H9 (cell line): ENCODE results near the gene ARHGAP4. TPM values are rescaled to one million over a fixed set of nuclear protein-coding genes. Genes with fewer than 3 reads are reported as not detected.
A peak's percentile ranks its signal among the peaks of the same experiment; 100 is the strongest.

Source experiments
- DNase-seq: peaks from one replicate; pipeline ENCODE4 v3.0.0-alpha.2; 2017
- H2AFZ ChIP-seq: one replicate; pipeline ENCODE4 v1.6.1; 2013; ENCODE audit warnings: mild to moderate bottlenecking, low read length, control low read depth, moderate library complexity
- H2AK5ac ChIP-seq: 2 replicates; pipeline ENCODE4 v1.6.1; 2013; ENCODE audit warnings: low read length, control low read depth, mixed read lengths; ENCODE audit not compliant: insufficient read length
- H2BK120ac ChIP-seq: one replicate; pipeline ENCODE4 v1.6.1; 2013; ENCODE audit warnings: low read depth, mild to moderate bottlenecking, low read length, control low read depth, inconsistent platforms; ENCODE audit not compliant: poor library complexity, severe bottlenecking
- H2BK12ac ChIP-seq: 2 replicates; pipeline ENCODE4 v1.6.1; 2013; ENCODE audit warnings: low read length, control low read depth, mixed read lengths, low read depth; ENCODE audit not compliant: insufficient read length
- H2BK15ac ChIP-seq: 2 replicates; pipeline ENCODE4 v1.6.1; 2013; ENCODE audit warnings: low read depth, low read length, control low read depth
- H2BK20ac ChIP-seq: one replicate; pipeline ENCODE4 v1.6.1; 2013; ENCODE audit warnings: low read depth, mild to moderate bottlenecking, low read length, control low read depth, inconsistent platforms; ENCODE audit not compliant: poor library complexity, severe bottlenecking
- H2BK5ac ChIP-seq: 2 replicates; pipeline ENCODE4 v1.6.1; 2013; ENCODE audit warnings: low read length, control low read depth, mixed read lengths; ENCODE audit not compliant: insufficient read length
- H3K14ac ChIP-seq: 2 replicates; pipeline ENCODE4 v1.6.1; 2013; ENCODE audit warnings: low read length, control low read depth; ENCODE audit not compliant: insufficient read depth
- H3K18ac ChIP-seq: 2 replicates; pipeline ENCODE4 v1.6.1; 2013; ENCODE audit warnings: low read depth, mild to moderate bottlenecking, mixed read lengths, low read length, control low read depth; ENCODE audit not compliant: insufficient read length
- H3K23ac ChIP-seq: 2 replicates; pipeline ENCODE4 v1.6.1; 2013; ENCODE audit warnings: low read length, control low read depth, mixed read lengths, low read depth; ENCODE audit not compliant: insufficient read length
- H3K23me2 ChIP-seq: 2 replicates; pipeline ENCODE4 v1.6.1; 2013; ENCODE audit warnings: low read depth, mild to moderate bottlenecking, mixed read lengths, low read length, control low read depth; ENCODE audit not compliant: insufficient read length, poor library complexity, severe bottlenecking
- H3K27ac ChIP-seq: 2 replicates; pipeline ENCODE4 v1.5.1; 2013; ENCODE audit warnings: low read length, control low read depth, mixed read lengths, low read depth; ENCODE audit not compliant: insufficient read length
- H3K27me3 ChIP-seq: 2 replicates; pipeline ENCODE4 v1.6.1; 2013; ENCODE audit warnings: low read length, control low read depth, inconsistent platforms; ENCODE audit not compliant: insufficient read depth
- H3K4ac ChIP-seq: 2 replicates; pipeline ENCODE4 v1.6.1; 2013; ENCODE audit warnings: low read depth, mild to moderate bottlenecking, control low read depth, inconsistent platforms, low read length, moderate library complexity
- H3K4me1 ChIP-seq: 2 replicates; pipeline ENCODE4 v1.6.1; 2013; ENCODE audit warnings: low read length, control low read depth, inconsistent platforms; ENCODE audit not compliant: insufficient read depth
- H3K4me2 ChIP-seq: 2 replicates; pipeline ENCODE4 v1.6.1; 2013; ENCODE audit warnings: low read length, control low read depth, mixed read lengths; ENCODE audit not compliant: insufficient read length, insufficient read depth
- H3K56ac ChIP-seq: 2 replicates; pipeline ENCODE4 v1.6.1; 2013; ENCODE audit warnings: low read depth, mild to moderate bottlenecking, mixed read lengths, low read length, control low read depth; ENCODE audit not compliant: insufficient read length
- H3K79me1 ChIP-seq: 2 replicates; pipeline ENCODE4 v1.6.1; 2013; ENCODE audit warnings: low read depth, mild to moderate bottlenecking, moderate library complexity, low read length, control low read depth, inconsistent platforms; ENCODE audit not compliant: insufficient read depth, poor library complexity, severe bottlenecking
- H3K79me2 ChIP-seq: 2 replicates; pipeline ENCODE4 v1.6.1; 2013; ENCODE audit warnings: low read length, control low read depth, inconsistent platforms; ENCODE audit not compliant: insufficient read depth
- H3K9ac ChIP-seq: 2 replicates; pipeline ENCODE4 v1.6.1; 2013; ENCODE audit warnings: low read length, control low read depth, mixed read lengths; ENCODE audit not compliant: insufficient read length; ENCODE audit errors: extremely low read depth
- H3K9me3 ChIP-seq: one replicate; pipeline ENCODE4 v1.6.1; 2013; ENCODE audit warnings: low read depth, low read length, inconsistent platforms; ENCODE audit not compliant: control insufficient read depth
- H3T11ph ChIP-seq: one replicate; pipeline ENCODE4 v1.6.1; 2013; ENCODE audit warnings: mild to moderate bottlenecking, low read length, control low read depth, inconsistent platforms
- H4K20me1 ChIP-seq: one replicate; pipeline ENCODE4 v1.6.1; 2013; ENCODE audit not compliant: control insufficient read depth, insufficient read length, insufficient read depth
- H4K5ac ChIP-seq: 2 replicates; pipeline ENCODE4 v1.6.1; 2013; ENCODE audit warnings: low read depth, mild to moderate bottlenecking, mixed read lengths, low read length, control low read depth; ENCODE audit not compliant: insufficient read length
- H4K8ac ChIP-seq: replicated peaks from 2 replicates; pipeline ENCODE4 v1.6.1; 2013; ENCODE audit warnings: low read length, control low read depth, mixed read lengths, low read depth; ENCODE audit not compliant: insufficient read length
- H4K91ac ChIP-seq: 2 replicates; pipeline ENCODE4 v1.6.1; 2013; ENCODE audit warnings: low read depth, mild to moderate bottlenecking, moderate library complexity, mixed read lengths, low read length, control low read depth; ENCODE audit not compliant: insufficient read length
- H3K27ac Mint-ChIP-seq, 3 experiments: 2 replicates in 2 of 3; 3 replicates in 1 of 3; pipeline ENCODE4 v1.8.0; 2020 to 2021; ENCODE audit warnings: mixed read lengths in 3 of 3, mild to moderate bottlenecking in 1 of 3, moderate library complexity in 1 of 3
- H3K27me3 Mint-ChIP-seq: 2 replicates; pipeline ENCODE4 v1.8.0; 2021; ENCODE audit warnings: low read depth, mild to moderate bottlenecking, moderate library complexity, mixed read lengths
- H3K36me3 Mint-ChIP-seq, 3 experiments: 2 replicates in 2 of 3; 3 replicates in 1 of 3; pipeline ENCODE4 v1.8.0; 2020 to 2021; ENCODE audit warnings: low read depth in 3 of 3, mixed read lengths in 3 of 3; ENCODE audit not compliant: insufficient read depth in 1 of 3
- H3K4me1 Mint-ChIP-seq, 2 experiments: 2 replicates each; pipeline ENCODE4 v1.8.0; 2020; ENCODE audit warnings: mixed read lengths in 2 of 2
- H3K4me3 Mint-ChIP-seq, 2 experiments: 2 replicates in 1 of 2; 3 replicates in 1 of 2; pipeline ENCODE4 v1.8.0; 2020 to 2021; ENCODE audit warnings: mild to moderate bottlenecking in 2 of 2, mixed read lengths in 2 of 2, moderate library complexity in 1 of 2
- H3K9me3 Mint-ChIP-seq, 2 experiments: 2 replicates in 1 of 2; 3 replicates in 1 of 2; pipeline ENCODE4 v1.8.0; 2020; ENCODE audit warnings: mild to moderate bottlenecking in 2 of 2, mixed read lengths in 2 of 2, moderate library complexity in 1 of 2
- WGBS: extraction: QIAGEN DNeasy Blood & Tissue Kit; methylation state at CpG from one replicate; pipeline ENCODE4 v1.1.7; 2013; ENCODE audit warnings: missing lambda C conversion rate, low lambda C conversion rate, mixed read lengths; ENCODE audit not compliant: insufficient read length; ENCODE audit errors: extremely low coverage; 5-methylcytosine and 5-hydroxymethylcytosine counted together
- total RNA-seq: library from RNA; stranded (reverse); gene quantifications from 2 replicates; pipeline ENCODE4 v1.2.1, GENCODE V29; 2021
- TF ChIP-seq, protein P1 (sequence below): fragments of 200-600 bp; sonication (generic); conservative IDR thresholded peaks from 3 replicates; pipeline ENCODE4 v1.8.0; 2021; ENCODE audit warnings: antibody characterized with exemption, mild to moderate bottlenecking

The ARHGAP4 gene
- total RNA-seq, 1 experiment from 2014 or later: 37.8 TPM

DNA sequence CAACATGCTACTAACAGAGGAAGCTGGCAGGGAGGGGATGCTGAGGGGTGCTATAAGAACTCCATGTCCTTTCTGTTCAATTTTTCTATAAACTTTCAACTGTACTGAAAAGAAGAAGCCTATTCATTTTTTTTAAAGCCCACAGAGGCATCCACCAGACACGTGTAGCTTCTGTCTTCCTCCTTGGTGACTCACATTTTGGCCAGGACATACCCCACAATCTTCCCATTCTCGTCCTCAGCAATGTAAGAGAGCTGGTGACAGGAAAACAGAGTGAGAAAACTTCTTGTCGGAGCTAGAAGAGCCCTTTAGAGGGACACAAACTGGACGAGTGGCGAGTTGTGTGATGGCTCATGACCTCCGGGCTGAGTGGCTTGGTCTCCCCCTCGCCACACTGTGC is 7.7 kb upstream of the ARHGAP4 start:
- H2BK5ac ChIP-seq: no peak overlapping the region
- H3K9me3 ChIP-seq: peaks cover 26% of the 10 kb centered on the region
- H3K4me2 ChIP-seq: peak overlapping the region; percentile 66
- no peak overlapping the region for H3K27ac ChIP-seq
- no peak overlapping the region for H3K9ac ChIP-seq
- TF ChIP-seq, protein P1, sequence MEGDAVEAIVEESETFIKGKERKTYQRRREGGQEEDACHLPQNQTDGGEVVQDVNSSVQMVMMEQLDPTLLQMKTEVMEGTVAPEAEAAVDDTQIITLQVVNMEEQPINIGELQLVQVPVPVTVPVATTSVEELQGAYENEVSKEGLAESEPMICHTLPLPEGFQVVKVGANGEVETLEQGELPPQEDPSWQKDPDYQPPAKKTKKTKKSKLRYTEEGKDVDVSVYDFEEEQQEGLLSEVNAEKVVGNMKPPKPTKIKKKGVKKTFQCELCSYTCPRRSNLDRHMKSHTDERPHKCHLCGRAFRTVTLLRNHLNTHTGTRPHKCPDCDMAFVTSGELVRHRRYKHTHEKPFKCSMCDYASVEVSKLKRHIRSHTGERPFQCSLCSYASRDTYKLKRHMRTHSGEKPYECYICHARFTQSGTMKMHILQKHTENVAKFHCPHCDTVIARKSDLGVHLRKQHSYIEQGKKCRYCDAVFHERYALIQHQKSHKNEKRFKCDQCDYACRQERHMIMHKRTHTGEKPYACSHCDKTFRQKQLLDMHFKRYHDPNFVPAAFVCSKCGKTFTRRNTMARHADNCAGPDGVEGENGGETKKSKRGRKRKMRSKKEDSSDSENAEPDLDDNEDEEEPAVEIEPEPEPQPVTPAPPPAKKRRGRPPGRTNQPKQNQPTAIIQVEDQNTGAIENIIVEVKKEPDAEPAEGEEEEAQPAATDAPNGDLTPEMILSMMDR: no peak
- no peak overlapping the region for H3T11ph ChIP-seq
- H2AK5ac ChIP-seq: no peak overlapping the region
- H3K23ac ChIP-seq: no peak overlapping the region
- H3K79me1 ChIP-seq: no peaks in the 10 kb centered on the region
- H3K27me3 Mint-ChIP-seq: no peaks in the 10 kb centered on the region
- H4K91ac ChIP-seq: no peak overlapping the region
- H3K9me3 Mint-ChIP-seq: peaks cover 62 to 68% of the 10 kb centered on the region in 2 experiments
- no peaks in the 10 kb centered on the region; the same call in 1 of the 2 replicates for H3K79me2 ChIP-seq
- no peaks in the 10 kb centered on the region for H3K4me1 ChIP-seq
- peaks cover 7% of the 10 kb centered on the region for H3K23me2 ChIP-seq
- no peak overlapping the region for H3K27ac Mint-ChIP-seq
- H3K27me3 ChIP-seq: no peaks in the 10 kb centered on the region
- H3K4me1 Mint-ChIP-seq: peaks cover 0 to 17% of the 10 kb centered on the region in 2 experiments; a peak in 2 of 4 replicates
- no peak overlapping the region for H3K14ac ChIP-seq
- H4K5ac ChIP-seq: no peak overlapping the region
- no peak overlapping the region for H3K56ac ChIP-seq
- H3K4ac ChIP-seq: no peak overlapping the region
- peaks cover 28 to 53% (median 30%) of the 10 kb centered on the region in 3 experiments for H3K36me3 Mint-ChIP-seq
- H4K20me1 ChIP-seq: no peaks in the 10 kb centered on the region
- no peak overlapping the region for H3K18ac ChIP-seq
- H2AFZ ChIP-seq: no peak overlapping the region
- no peak for DNase-seq
- peak overlapping the region; percentile 82 to 89 for H3K4me3 Mint-ChIP-seq
- H2BK20ac ChIP-seq: no peak overlapping the region
- no CpG with 5 or more reads among the region's 7 CpGs for WGBS
- H2BK120ac ChIP-seq: no peak overlapping the region
- H2BK15ac ChIP-seq: no peak overlapping the region
- no peak overlapping the region for H4K8ac ChIP-seq
- H2BK12ac ChIP-seq: no peak overlapping the region
